ENCODE measurements around the gene MMP10.

The MMP10 gene

DNA sequence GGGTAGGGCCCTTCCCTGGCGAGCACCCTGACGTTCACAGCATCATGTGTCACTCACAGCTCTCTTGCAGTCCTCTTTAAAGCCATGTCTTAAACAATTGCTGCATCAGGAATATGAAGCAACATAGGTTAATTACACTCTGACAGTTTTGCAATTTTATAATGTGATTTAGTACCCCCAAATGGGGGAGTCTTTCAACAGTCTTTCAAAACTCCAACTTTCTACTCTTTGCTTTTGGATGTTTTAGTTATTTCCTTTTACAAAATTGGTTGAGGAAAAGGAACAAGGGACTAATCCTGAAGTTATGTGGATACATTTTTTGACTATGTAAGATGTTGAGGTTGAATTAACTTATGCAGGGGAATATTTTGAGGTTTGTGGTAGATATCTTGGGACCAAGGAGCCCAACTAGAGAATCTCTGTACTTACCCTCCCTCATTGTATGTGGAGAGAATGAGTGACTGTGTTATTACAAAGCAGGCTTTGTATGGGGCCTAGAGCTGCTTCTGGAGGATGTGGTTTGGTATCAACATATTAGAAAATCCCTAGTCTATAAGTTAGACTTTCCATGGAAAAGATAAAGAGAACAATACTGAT, 55.4 kb downstream of the MMP10 start, which contains the start of gene MMP8:
TSS of gene MMP8 (minus strand) at position 51 of the 597 bp plus-strand sequence. CDS start 99 bp downstream, outside the sequence.
- DNase-seq, result no peak

DNA sequence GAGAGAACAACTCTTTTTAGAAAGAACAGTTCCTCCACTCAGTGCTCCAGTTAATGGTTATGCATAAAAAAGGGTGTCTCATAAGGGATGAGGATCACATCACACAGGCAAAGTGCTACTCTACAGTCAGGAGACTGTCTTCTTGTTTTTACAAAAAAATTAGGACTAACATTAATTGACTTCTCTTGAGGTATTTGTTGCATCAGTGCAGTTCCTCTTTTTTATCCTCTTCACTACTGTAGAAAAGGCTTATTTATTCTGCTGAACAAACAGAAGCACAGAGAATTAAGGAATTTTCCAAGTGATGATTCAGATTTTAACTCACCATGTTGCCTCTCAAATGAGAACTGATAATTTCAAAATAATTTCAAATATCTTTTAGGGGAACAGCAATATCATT, 57.6 kb downstream of the MMP10 start:
- DNase-seq, result no peak

Data from stimulated activated CD4-positive, alpha-beta T cell treated with anti-CD3 and anti-CD28 coated beads, Interleukin-1b, Interleukin-23, amount 100 ng/mL, for 48 hours (primary cell).